ENCODE results near the gene ASB13.

ASB13 gene

GRCh38 chr10:5620223-5620721 lies 46.1 kb downstream of the ASB13 start:
- no peak for DNase-seq (ENCODE audit: extremely low read depth, insufficient read length)
- Histone ChIP-seq H3K4me3 (replicated peaks; ENCODE audit: low read depth, low read length) (no peak overlapping the region), H3K27me3 (replicated peaks; ENCODE audit: control insufficient read depth, insufficient read depth, low read length) (peaks cover 2% of the 10 kb centered on the region), H3K36me3 (ENCODE audit: control insufficient read depth, insufficient read depth, low read length) (no peaks in the 10 kb centered on the region)
- no peak for TF ChIP-seq CTCF (IDR thresholded peaks at IDR 0.05; ENCODE audit: insufficient read depth, low read length, poor library complexity, severe bottlenecking)

- peaks cover 2% of the 10 kb centered on the region for H3K27me3 ChIP-seq (replicated peaks; ENCODE audit: control insufficient read depth, insufficient read depth, low read length)
- TF ChIP-seq CTCF (IDR thresholded peaks at IDR 0.05; ENCODE audit: insufficient read depth, low read length, poor library complexity, severe bottlenecking) = no peak
- DNase-seq (ENCODE audit: extremely low read depth, insufficient read length) = no peak
- no peaks in the 10 kb centered on the region for H3K36me3 ChIP-seq (ENCODE audit: control insufficient read depth, insufficient read depth, low read length)
- H3K4me3 ChIP-seq (replicated peaks; ENCODE audit: low read depth, low read length) = no peak overlapping the region
These were observed 46.8 kb downstream of the ASB13 start for GRCh38 chr10:5619362-5620211.

GRCh38 chr10:5618829-5619228 lies 47.6 kb downstream of the ASB13 start:
- Histone ChIP-seq H3K4me3 (replicated peaks; ENCODE audit: low read depth, low read length) (no peak overlapping the region), H3K36me3 (ENCODE audit: control insufficient read depth, insufficient read depth, low read length) (no peaks in the 10 kb centered on the region), H3K27me3 (replicated peaks; ENCODE audit: control insufficient read depth, insufficient read depth, low read length) (peaks cover 2% of the 10 kb centered on the region)
- no peak for DNase-seq (ENCODE audit: extremely low read depth, insufficient read length)
- no peak for TF ChIP-seq CTCF (IDR thresholded peaks at IDR 0.05; ENCODE audit: insufficient read depth, low read length, poor library complexity, severe bottlenecking)

GRCh38 chr10:5618042-5618441 lies 48.4 kb downstream of the ASB13 start:
- Histone ChIP-seq H3K36me3 (ENCODE audit: control insufficient read depth, insufficient read depth, low read length) (no peaks in the 10 kb centered on the region), H3K4me3 (replicated peaks; ENCODE audit: low read depth, low read length) (no peak overlapping the region), H3K27me3 (replicated peaks; ENCODE audit: control insufficient read depth, insufficient read depth, low read length) (peaks cover 2% of the 10 kb centered on the region)
- no peak for TF ChIP-seq CTCF (IDR thresholded peaks at IDR 0.05; ENCODE audit: insufficient read depth, low read length, poor library complexity, severe bottlenecking)
- no peak for DNase-seq (ENCODE audit: extremely low read depth, insufficient read length)

- TF ChIP-seq CTCF (IDR thresholded peaks at IDR 0.05; ENCODE audit: insufficient read depth, low read length, poor library complexity, severe bottlenecking) = no peak
- DNase-seq (ENCODE audit: extremely low read depth, insufficient read length) = no peak
- H3K36me3 ChIP-seq (ENCODE audit: control insufficient read depth, insufficient read depth, low read length) = no peaks in the 10 kb centered on the region
- no peak overlapping the region for H3K4me3 ChIP-seq (replicated peaks; ENCODE audit: low read depth, low read length)
- peaks cover 2% of the 10 kb centered on the region for H3K27me3 ChIP-seq (replicated peaks; ENCODE audit: control insufficient read depth, insufficient read depth, low read length)
These were observed 48.9 kb downstream of the ASB13 start for GRCh38 chr10:5617521-5617920.

All from GM06990 (cell line).